Left lobe of liver (tissue), 2 donors: ENCODE data around the gene SEC61A1. TPM values are rescaled to one million over a fixed set of nuclear protein-coding genes. Genes with fewer than 3 reads are reported as not detected.
A peak's percentile ranks its signal among the peaks of the same experiment; 100 is the strongest.

Experiments
- ATAC-seq: fragments of 200-7000 bp; cut with Tn5 transposase; one replicate; pipeline ENCODE4 v1.9.1; 2020; ENCODE audit warnings: mild to moderate bottlenecking, moderate library complexity
- DNase-seq: peaks from one replicate; pipeline ENCODE4 v3.0.0-alpha.2; 2020; ENCODE audit warnings: low spot score
- total RNA-seq: library from RNA; stranded (reverse); gene quantifications from one replicate; pipeline ENCODE4 v1.2.1, GENCODE V29; 2021
- donor health status: DM: no; HTN: no; CAD: no; lungs with moderate emphysema.
- donor health status: DM: no; HTN: yes; CAD: no.

The SEC61A1 gene
- total RNA-seq, 1 donor from 2014 or later = 152 TPM

- DNase-seq = peak; percentile 71
- ATAC-seq = peak; percentile 93
These were observed 55.6 kb downstream of the SEC61A1 start for GRCh38 chr3:128107834-128108233.

DNA sequence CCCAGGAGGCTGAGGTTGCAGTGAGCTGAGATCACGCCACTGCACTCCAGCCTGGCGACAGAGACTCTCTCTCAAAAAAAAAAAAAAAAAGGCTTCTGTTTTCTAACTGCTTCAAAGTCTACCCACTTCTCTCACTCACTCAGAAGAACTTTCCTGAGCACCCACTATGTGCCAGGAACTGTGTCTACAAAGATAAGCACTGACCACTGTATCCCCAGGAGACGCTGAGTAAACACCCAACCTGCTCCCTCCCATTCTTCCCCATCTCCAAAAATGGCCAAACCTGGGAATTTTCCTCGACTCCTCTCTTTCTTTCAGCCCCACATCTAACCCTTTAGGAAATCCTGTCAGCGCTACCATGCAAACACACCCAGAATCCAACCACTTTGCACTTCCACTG is 58.9 kb downstream of the SEC61A1 start:
- DNase-seq = no peak
- no peak for ATAC-seq

- ATAC-seq = no peak
- no peak for DNase-seq
These were observed 60.2 kb downstream of the SEC61A1 start for GRCh38 chr3:128112357-128112968.

GRCh38 chr3:128113817-128114794 is 61.9 kb downstream of the SEC61A1 start:
- DNase-seq (no peak), ATAC-seq (peak; percentile 70)

Other genes starting within 250 kb of the SEC61A1 start
- gene MGLL, start 229.9 kb upstream of the SEC61A1 start, total RNA-seq = 139 TPM
- gene KBTBD12, start 137.2 kb upstream of the SEC61A1 start, total RNA-seq = 0.05 TPM
- 11.3 TPM for gene RUVBL1, start 71.4 kb downstream of the SEC61A1 start, total RNA-seq
- 12.8 TPM for gene EEFSEC, start 101.0 kb downstream of the SEC61A1 start, total RNA-seq